Measurements from ENCODE around the gene CDH23. TPM values are rescaled to one million over a fixed set of nuclear protein-coding genes. Genes with fewer than 3 reads are reported as not detected.

The CDH23 gene
- total RNA-seq, 1 donor from 2014 or later, result not detected

DNA sequence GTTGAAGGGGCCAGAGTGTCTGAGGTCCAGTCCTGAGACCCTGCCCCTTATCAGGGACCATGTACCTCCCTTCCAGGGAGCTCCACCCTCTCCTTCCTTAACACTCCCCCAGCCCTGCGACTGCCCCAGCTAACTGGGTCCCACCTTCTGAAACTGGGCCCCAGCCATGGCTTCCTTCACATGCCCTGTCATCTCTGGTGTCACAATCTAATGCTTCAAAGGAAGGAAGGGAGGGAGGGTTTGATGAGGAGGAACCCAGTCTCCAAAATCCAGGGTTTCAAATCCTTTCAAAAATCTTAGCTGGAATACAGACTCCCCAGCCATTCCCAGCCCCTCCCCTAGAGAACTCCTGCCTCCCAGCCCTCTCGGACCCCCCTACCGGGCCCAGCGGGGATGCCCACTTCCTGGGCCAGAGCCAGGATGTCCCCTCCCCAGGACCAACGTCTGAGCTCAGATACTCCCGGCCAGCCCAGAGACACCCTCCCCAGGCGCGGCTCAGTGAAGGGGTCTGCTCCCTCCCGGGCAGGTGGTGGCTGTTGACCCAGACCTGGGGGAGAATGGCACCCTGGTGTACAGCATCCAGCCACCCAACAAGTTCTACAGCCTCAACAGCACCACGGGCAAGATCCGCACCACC is 304.9 kb downstream of the CDH23 start:
- FAIRE-seq, result no peak

DNA sequence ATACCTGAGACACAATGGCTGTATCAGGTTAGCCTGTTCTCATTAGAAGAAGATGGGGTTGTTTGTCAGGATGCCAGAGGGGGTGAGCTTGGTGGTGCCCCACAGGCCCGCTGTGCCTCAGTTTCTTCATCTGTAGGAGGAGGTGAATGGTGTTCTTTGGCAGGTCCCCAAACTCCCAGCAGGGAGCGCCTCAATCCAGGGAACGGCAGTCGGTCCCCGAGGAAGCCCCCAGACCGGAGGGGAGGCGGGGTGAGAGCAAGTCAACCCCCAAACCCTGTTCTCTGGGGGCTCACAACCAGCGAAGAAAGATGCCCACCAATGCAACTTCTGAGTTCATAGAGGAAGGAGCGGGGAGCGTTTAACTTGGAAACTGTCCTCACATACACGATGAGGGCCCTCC is 306.9 kb downstream of the CDH23 start:
- DNase-seq (ENCODE audit: low read depth), result no peak
- H3K27me3 ChIP-seq (ENCODE audit: control insufficient read depth, insufficient read depth, low read length), result no peaks in the 10 kb centered on the region
- no peak overlapping the region for H3K4me3 ChIP-seq (ENCODE audit: low read depth, low read length)
- TF ChIP-seq, protein P1, sequence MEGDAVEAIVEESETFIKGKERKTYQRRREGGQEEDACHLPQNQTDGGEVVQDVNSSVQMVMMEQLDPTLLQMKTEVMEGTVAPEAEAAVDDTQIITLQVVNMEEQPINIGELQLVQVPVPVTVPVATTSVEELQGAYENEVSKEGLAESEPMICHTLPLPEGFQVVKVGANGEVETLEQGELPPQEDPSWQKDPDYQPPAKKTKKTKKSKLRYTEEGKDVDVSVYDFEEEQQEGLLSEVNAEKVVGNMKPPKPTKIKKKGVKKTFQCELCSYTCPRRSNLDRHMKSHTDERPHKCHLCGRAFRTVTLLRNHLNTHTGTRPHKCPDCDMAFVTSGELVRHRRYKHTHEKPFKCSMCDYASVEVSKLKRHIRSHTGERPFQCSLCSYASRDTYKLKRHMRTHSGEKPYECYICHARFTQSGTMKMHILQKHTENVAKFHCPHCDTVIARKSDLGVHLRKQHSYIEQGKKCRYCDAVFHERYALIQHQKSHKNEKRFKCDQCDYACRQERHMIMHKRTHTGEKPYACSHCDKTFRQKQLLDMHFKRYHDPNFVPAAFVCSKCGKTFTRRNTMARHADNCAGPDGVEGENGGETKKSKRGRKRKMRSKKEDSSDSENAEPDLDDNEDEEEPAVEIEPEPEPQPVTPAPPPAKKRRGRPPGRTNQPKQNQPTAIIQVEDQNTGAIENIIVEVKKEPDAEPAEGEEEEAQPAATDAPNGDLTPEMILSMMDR (IDR thresholded peaks at IDR 0.05; ENCODE audit: insufficient read depth, low read length, severe bottlenecking), result no peak
- no peak for FAIRE-seq
- H3K36me3 ChIP-seq (ENCODE audit: control insufficient read depth, insufficient read depth, low read length), result no peaks in the 10 kb centered on the region

More for the DNA sequence above, 304.9 kb downstream of the CDH23 start:
- Histone ChIP-seq H3K36me3 (ENCODE audit: control insufficient read depth, insufficient read depth, low read length) (no peaks in the 10 kb centered on the region), H3K4me3 (ENCODE audit: low read depth, low read length) (no peak overlapping the region), H3K27me3 (ENCODE audit: control insufficient read depth, insufficient read depth, low read length) (no peaks in the 10 kb centered on the region)
- TF ChIP-seq, protein P1 (IDR thresholded peaks at IDR 0.05; ENCODE audit: insufficient read depth, low read length, severe bottlenecking), result no peak
- DNase-seq (ENCODE audit: low read depth), result no peak

DNA sequence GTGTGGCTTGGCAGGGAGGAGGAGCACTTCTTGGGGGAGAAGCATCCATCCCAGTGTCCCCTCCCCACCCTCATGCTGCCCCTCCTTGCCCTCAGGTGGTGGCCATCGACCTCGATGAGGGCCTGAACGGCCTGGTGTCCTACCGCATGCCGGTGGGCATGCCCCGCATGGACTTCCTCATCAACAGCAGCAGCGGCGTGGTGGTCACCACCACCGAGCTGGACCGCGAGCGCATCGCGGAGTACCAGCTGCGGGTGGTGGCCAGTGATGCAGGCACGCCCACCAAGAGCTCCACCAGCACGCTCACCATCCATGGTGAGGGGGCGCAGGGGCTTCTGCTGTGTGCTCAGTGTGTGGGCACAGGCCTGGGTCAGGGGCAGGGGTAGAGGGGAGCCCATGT is 308.1 kb downstream of the CDH23 start:
- no peaks in the 10 kb centered on the region for H3K27me3 ChIP-seq (ENCODE audit: control insufficient read depth, insufficient read depth, low read length)
- no peak overlapping the region for H3K4me3 ChIP-seq (ENCODE audit: low read depth, low read length)
- TF ChIP-seq, protein P1 (IDR thresholded peaks at IDR 0.05; ENCODE audit: insufficient read depth, low read length, severe bottlenecking), result no peak
- FAIRE-seq, result no peak
- H3K36me3 ChIP-seq (ENCODE audit: control insufficient read depth, insufficient read depth, low read length), result no peaks in the 10 kb centered on the region
- DNase-seq (ENCODE audit: low read depth), result no peak

DNA sequence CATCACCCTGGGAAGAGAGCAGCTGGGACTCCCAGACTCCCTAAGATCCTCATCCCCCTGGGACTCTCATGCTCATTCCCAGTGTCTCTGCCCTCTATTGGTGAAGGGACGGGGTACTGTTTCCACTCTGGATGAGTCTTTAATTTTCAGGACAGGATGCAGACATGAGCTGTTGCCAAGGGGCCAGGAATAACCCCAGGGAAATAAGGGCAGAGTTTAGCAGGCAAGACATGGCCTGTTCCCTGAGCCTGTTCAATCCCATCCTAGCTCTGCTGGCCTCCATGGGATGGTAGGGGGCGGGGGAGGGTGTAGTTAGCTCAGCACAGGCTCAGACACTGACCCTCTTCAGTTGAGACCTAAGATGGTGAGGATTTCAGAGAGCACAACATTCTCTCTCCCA is 308.9 kb downstream of the CDH23 start:
- FAIRE-seq, result no peak
- Histone ChIP-seq H3K36me3 (ENCODE audit: control insufficient read depth, insufficient read depth, low read length) (no peaks in the 10 kb centered on the region), H3K27me3 (ENCODE audit: control insufficient read depth, insufficient read depth, low read length) (no peaks in the 10 kb centered on the region), H3K4me3 (ENCODE audit: low read depth, low read length) (no peak overlapping the region)
- TF ChIP-seq, protein P1 (IDR thresholded peaks at IDR 0.05; ENCODE audit: insufficient read depth, low read length, severe bottlenecking), result no peak
- DNase-seq (ENCODE audit: low read depth), result peak; percentile 85

GRCh38 chr10:71706216-71707121 is 309.7 kb downstream of the CDH23 start:
- Histone ChIP-seq H3K4me3 (ENCODE audit: low read depth, low read length) (no peak overlapping the region), H3K36me3 (ENCODE audit: control insufficient read depth, insufficient read depth, low read length) (no peaks in the 10 kb centered on the region), H3K27me3 (ENCODE audit: control insufficient read depth, insufficient read depth, low read length) (no peaks in the 10 kb centered on the region)
- DNase-seq (ENCODE audit: low read depth) (no peak), FAIRE-seq (peak; percentile 83)
- TF ChIP-seq, protein P1 (IDR thresholded peaks at IDR 0.05; ENCODE audit: insufficient read depth, low read length, severe bottlenecking), result no peak
